GM13976 (cell line): ENCODE results near the gene TBC1D4.

ENCODE experiments used
- DNase-seq: peaks from one replicate; pipeline ENCODE4 v3.0.0; 2012; ENCODE audit warnings: low spot score
- in situ Hi-C: fragments of 300-500 bp; cut with MboI; formaldehyde crosslinking; loops from one replicate; pipeline ENCODE4 v1.12.0; 2022; ENCODE audit warnings: low sequenced_read_pairs, mixed read lengths, inconsistent platforms; ENCODE audit not compliant: unreplicated experiment
- TF ChIP-seq, protein P1 (sequence below): IDR thresholded peaks from 2 replicates; pipeline ENCODE4 v1.5.1; 2012; ENCODE audit warnings: borderline replicate concordance, mild to moderate bottlenecking; ENCODE audit not compliant: insufficient read depth; ENCODE audit errors: extremely low read depth, missing control alignments, control extremely low read depth

Gene TBC1D4

DNA sequence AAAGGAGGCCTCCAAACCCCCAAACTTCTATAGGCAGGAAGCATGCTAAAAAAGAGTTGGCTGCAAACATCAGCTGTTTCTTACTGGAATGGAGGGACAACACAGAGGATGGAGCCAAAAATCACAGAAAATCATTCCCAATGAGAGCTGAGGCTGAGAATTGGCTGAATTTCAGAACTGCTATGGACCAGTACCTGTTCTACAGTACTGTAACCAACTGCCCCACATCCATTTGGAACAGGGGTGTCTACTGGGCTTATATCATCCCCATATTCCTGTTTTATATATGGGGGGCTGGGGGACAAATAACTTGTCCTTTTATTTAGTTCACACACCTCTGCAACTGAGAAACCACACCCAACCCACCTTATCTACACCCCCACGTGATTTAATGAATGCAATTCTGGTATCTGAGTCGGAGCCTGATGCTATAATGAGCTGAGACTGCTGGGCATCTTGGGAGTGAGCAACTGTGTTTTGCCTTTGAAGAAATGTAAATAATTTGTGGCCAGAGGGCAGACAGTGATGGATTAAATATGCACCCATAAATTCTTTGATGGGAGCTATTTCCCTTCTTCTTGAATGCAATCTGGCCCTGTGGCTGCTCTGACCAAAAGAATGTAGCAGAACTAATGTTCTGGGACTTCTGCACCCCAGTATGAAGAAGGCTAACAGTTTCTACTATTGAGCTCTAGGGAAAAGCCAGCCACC is 82.6 kb downstream of the TBC1D4 start:
- DNase-seq, result no peak
- TF ChIP-seq, protein P1, sequence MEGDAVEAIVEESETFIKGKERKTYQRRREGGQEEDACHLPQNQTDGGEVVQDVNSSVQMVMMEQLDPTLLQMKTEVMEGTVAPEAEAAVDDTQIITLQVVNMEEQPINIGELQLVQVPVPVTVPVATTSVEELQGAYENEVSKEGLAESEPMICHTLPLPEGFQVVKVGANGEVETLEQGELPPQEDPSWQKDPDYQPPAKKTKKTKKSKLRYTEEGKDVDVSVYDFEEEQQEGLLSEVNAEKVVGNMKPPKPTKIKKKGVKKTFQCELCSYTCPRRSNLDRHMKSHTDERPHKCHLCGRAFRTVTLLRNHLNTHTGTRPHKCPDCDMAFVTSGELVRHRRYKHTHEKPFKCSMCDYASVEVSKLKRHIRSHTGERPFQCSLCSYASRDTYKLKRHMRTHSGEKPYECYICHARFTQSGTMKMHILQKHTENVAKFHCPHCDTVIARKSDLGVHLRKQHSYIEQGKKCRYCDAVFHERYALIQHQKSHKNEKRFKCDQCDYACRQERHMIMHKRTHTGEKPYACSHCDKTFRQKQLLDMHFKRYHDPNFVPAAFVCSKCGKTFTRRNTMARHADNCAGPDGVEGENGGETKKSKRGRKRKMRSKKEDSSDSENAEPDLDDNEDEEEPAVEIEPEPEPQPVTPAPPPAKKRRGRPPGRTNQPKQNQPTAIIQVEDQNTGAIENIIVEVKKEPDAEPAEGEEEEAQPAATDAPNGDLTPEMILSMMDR, result no peak
- in situ Hi-C loops, result no loop called here

DNA sequence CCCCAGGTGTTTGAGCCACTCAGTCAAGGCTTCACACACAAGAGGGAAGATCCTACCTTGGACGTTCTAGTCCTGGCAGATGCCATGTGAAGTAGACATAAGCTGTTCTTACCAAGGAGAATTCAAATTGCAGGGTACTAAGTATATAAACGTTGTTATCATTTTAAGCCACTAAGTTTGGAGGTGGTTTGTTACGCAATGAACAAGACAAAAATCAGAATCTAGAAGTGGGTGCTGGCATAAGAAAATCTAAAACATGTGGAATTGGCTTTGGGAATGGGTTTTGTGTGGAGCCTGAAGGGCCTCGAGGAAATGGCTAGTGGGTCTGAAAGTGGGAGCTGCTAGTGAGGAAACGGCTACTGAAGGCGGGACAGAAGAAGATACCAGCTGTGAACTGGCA is 83.9 kb downstream of the TBC1D4 start:
- in situ Hi-C loops, result no loop called here
- TF ChIP-seq, protein P1, result no peak

DNA sequence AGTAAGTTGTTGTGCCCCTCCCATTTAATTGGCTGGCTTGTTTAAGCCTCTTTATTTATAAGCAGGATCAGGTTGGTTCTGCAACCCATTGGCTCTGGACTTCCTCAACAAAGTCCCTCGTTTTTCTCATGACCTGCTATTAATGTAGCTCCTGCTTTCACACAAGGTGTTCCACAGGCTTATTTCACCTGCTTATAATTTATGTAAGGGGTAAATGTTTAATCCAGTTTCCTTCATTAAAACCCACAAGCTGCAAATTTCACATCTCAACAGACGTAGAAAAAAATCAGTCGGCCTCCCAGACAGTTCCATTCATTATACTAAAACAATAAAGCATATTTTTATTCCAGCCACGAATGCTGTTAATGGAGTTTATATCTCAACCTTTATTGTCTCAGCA is 86.1 kb downstream of the TBC1D4 start:
- no peak for DNase-seq
- TF ChIP-seq, protein P1, result no peak
- in situ Hi-C loops, result no loop called here

More for the DNA sequence above, 83.9 kb downstream of the TBC1D4 start:
- no peak for DNase-seq

DNA sequence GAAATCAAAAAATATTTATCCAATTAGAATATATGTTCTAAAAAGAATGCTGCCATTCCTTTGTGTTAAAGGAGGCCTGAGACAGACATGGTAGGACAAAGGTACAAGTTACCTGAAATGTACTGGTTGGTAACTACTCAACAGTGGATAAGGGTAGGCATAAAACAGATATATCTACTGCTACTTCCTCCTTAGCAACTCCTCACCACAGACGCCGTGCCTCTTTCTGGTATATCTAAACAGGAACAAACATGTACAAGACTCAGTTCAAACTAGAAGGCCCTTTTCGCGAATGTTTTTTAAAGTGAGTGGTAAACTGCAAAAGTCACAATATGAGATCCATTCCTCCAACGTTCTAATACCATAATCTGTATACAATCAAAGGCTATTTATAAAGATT is 86.9 kb downstream of the TBC1D4 start:
- no peak for DNase-seq
- TF ChIP-seq, protein P1, result no peak
- in situ Hi-C loops, result no loop called here

DNA sequence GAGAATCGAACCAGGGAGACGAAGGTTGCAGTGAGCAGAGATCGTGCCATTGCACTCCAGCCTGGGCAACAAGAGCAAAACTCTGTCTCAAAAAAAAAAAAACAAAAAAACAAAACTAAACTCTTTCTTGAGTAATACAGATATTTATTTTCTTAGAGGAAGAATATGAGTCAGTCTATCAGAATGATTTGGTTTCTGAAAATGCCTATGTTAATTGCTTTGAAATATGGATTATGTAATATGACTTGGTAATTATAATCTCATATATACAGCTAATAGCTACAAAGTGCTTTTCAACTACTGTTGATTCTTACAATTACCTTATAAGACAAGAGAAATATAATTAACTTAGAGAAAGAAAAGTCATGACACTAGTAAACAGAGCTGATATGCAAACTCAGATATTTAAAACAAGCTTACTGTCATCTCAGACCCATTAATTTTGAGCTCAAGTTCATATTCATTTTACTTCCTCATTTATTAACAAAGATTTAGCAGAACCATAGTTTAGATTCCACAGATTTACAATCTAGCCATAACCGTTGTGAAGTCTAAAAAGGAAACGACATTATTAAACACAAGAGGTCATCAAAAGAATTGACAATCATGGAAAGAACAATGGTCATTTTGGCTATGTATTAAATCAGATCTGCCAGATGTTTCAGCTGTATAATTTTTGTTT is 88.0 kb downstream of the TBC1D4 start:
- TF ChIP-seq, protein P1, result no peak
- in situ Hi-C loops, result no loop called here
- DNase-seq, result no peak

DNA sequence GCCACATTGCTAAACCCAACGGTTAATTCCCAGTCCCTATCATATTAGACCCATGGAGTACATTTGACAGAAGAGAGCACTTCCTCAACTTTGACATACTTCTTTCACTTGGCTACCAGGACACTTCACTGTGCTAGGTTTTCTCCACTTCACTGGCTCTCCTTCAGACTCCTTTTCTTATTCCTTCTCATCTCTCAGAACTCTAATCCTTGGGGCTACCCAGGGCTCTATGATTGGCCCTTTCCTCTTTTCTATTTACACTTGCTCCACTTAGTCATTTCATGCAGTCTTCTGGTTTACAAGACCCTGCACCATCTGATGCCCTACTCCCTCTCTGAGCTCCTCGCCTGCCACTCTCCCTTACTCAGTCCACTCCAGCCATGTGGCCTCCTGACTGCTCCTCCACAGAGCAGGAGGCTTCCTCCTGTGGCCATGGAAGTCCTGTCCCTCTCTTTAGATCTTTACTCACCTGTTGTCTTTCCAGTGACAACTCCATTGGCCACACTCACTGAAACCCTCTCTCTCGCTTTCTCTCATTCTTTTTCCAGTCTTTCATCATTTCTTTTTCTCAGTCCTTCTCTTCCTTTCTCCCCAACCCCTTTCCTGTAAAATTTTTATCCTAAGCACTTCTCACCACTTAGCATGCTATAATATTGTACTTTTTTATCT is 90.4 kb downstream of the TBC1D4 start:
- no peak for DNase-seq
- TF ChIP-seq, protein P1, result no peak
- in situ Hi-C loops, result no loop called here
